Neural progenitor cell (in vitro differentiated cells): Measurements from ENCODE around the gene GRHL1. TPM values are rescaled to one million over a fixed set of nuclear protein-coding genes. Genes with fewer than 3 reads are reported as not detected.

Experiments
- DNase-seq: peaks from one replicate; pipeline ENCODE4 v3.0.0-alpha.2; 2016; ENCODE audit warnings: low spot score
- H2AFZ ChIP-seq: fragments of 200-600 bp; sonication (generic); replicated peaks from 2 replicates; pipeline ENCODE4 v1.6.1; 2016; ENCODE audit warnings: antibody characterized with exemption
- H3F3A ChIP-seq: fragments of 200-600 bp; sonication (generic); 2 replicates; pipeline ENCODE4 v1.6.1; 2016; ENCODE audit warnings: antibody characterized with exemption, low read depth
- H3K27ac ChIP-seq: fragments of 200-600 bp; sonication (generic); 2 replicates; pipeline ENCODE4 v1.5.1; 2016; ENCODE audit warnings: mild to moderate bottlenecking
- H3K27me3 ChIP-seq: fragments of 200-600 bp; sonication (generic); 2 replicates; pipeline ENCODE4 v1.6.1; 2016; ENCODE audit warnings: mild to moderate bottlenecking, moderate library complexity
- H3K36me3 ChIP-seq: fragments of 200-600 bp; sonication (generic); 2 replicates; pipeline ENCODE4 v1.5.1; 2016
- H3K4me1 ChIP-seq: fragments of 200-600 bp; sonication (generic); 2 replicates; pipeline ENCODE4 v1.6.1; 2016; ENCODE audit warnings: mixed run types
- H3K4me2 ChIP-seq: fragments of 200-600 bp; sonication (generic); 2 replicates; pipeline ENCODE4 v1.6.1; 2016
- H3K4me3 ChIP-seq: fragments of 200-600 bp; sonication (generic); 2 replicates; pipeline ENCODE4 v1.5.1; 2016
- H3K79me2 ChIP-seq: fragments of 200-600 bp; sonication (generic); 2 replicates; pipeline ENCODE4 v1.6.1; 2016; ENCODE audit warnings: low read depth
- H3K9ac ChIP-seq: fragments of 200-600 bp; sonication (generic); 2 replicates; pipeline ENCODE4 v1.6.1; 2016
- H3K9me3 ChIP-seq: fragments of 200-600 bp; sonication (generic); 2 replicates; pipeline ENCODE4 v1.5.1; 2016; ENCODE audit warnings: low read depth
- H4K20me1 ChIP-seq: fragments of 200-600 bp; sonication (generic); 2 replicates; pipeline ENCODE4 v1.6.1; 2016; ENCODE audit warnings: low read depth
- H3K27ac Mint-ChIP-seq: 3 replicates; pipeline ENCODE4 v1.8.0; 2021; ENCODE audit warnings: mixed read lengths
- H3K27me3 Mint-ChIP-seq: 2 replicates; pipeline ENCODE4 v1.8.0; 2022; ENCODE audit warnings: low read depth, mild to moderate bottlenecking, inconsistent platforms, moderate library complexity, mixed read lengths; ENCODE audit not compliant: insufficient read depth
- H3K36me3 Mint-ChIP-seq: 3 replicates; pipeline ENCODE4 v1.8.0; 2021; ENCODE audit warnings: mixed read lengths
- H3K4me1 Mint-ChIP-seq: 3 replicates; pipeline ENCODE4 v1.8.0; 2021; ENCODE audit warnings: mixed read lengths
- H3K4me3 Mint-ChIP-seq: 3 replicates; pipeline ENCODE4 v1.8.0; 2021; ENCODE audit warnings: mild to moderate bottlenecking, moderate library complexity, mixed read lengths
- H3K9me3 Mint-ChIP-seq: 3 replicates; pipeline ENCODE4 v1.8.0; 2020; ENCODE audit warnings: mixed read lengths
- EZH2 ChIP-seq: fragments of 200-600 bp; sonication (generic); IDR thresholded peaks from 2 replicates; pipeline ENCODE4 v1.6.1; 2017; ENCODE audit warnings: antibody characterized with exemption, mild to moderate bottlenecking, moderate library complexity
- EZH2phosphoT487 ChIP-seq: fragments of 200-600 bp; sonication (generic); IDR thresholded peaks from 2 replicates; pipeline ENCODE4 v1.6.1; 2017; ENCODE audit warnings: antibody characterized with exemption
- total RNA-seq: library from RNA; depleted of rRNA; stranded (reverse); fragments of >200 nt; gene quantifications from 2 replicates; pipeline ENCODE4 v1.2.3, GENCODE V29; 2015; ENCODE audit warnings: low replicate concordance
- TF ChIP-seq, protein P1 (sequence below): fragments of 200-600 bp; sonication (generic); IDR thresholded peaks from 2 replicates; pipeline ENCODE4 v1.5.1; 2017; ENCODE audit warnings: antibody characterized with exemption, mild to moderate bottlenecking

Gene GRHL1
- total RNA-seq, 1 donor from 2014 or later: 5.8 TPM

DNA sequence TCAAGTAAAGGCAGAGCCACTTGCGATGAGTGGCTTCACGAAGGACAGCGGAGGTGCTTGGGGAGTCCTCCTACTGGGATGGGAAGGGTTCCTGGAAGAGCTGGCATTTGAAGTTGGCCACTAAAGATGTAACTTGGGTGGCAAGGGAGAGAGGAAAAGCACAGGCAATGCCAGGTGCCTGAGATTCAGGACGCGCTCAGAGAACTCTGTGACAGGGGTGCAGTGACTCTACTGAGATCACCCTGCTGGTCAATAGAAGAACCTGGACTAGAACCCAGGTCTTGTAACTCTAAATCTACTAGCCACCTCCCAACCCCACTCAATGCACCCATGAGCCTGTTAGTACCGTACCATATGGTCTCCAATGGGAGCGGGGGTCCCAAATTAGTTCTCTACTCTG lies 5.4 kb upstream of the GRHL1 start:
- Histone ChIP-seq H3K36me3 (no peaks in the 10 kb centered on the region), H3K27me3 (peaks cover 34% of the 10 kb centered on the region), H3F3A (peaks cover 8% of the 10 kb centered on the region), H3K4me1 (no peaks in the 10 kb centered on the region), H3K9ac (no peak overlapping the region), H3K9me3 (no peaks in the 10 kb centered on the region), H3K4me2 (no peak overlapping the region), H3K27ac (no peak overlapping the region), H3K79me2 (no peaks in the 10 kb centered on the region), H2AFZ (no peak overlapping the region), H3K4me3 (no peak overlapping the region), H4K20me1 (no peaks in the 10 kb centered on the region)
- TF ChIP-seq, protein P1, sequence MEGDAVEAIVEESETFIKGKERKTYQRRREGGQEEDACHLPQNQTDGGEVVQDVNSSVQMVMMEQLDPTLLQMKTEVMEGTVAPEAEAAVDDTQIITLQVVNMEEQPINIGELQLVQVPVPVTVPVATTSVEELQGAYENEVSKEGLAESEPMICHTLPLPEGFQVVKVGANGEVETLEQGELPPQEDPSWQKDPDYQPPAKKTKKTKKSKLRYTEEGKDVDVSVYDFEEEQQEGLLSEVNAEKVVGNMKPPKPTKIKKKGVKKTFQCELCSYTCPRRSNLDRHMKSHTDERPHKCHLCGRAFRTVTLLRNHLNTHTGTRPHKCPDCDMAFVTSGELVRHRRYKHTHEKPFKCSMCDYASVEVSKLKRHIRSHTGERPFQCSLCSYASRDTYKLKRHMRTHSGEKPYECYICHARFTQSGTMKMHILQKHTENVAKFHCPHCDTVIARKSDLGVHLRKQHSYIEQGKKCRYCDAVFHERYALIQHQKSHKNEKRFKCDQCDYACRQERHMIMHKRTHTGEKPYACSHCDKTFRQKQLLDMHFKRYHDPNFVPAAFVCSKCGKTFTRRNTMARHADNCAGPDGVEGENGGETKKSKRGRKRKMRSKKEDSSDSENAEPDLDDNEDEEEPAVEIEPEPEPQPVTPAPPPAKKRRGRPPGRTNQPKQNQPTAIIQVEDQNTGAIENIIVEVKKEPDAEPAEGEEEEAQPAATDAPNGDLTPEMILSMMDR: no peak
- TF ChIP-seq EZH2 (no peak), EZH2phosphoT487 (no peak)
- no peaks in the 10 kb centered on the region for H3K36me3 Mint-ChIP-seq
- H3K4me1 Mint-ChIP-seq: peaks cover 6% of the 10 kb centered on the region
- DNase-seq: no peak
- H3K27me3 Mint-ChIP-seq: peaks cover 28% of the 10 kb centered on the region
- no peak overlapping the region for H3K27ac Mint-ChIP-seq
- no peak overlapping the region for H3K4me3 Mint-ChIP-seq
- H3K9me3 Mint-ChIP-seq: no peaks in the 10 kb centered on the region

DNA sequence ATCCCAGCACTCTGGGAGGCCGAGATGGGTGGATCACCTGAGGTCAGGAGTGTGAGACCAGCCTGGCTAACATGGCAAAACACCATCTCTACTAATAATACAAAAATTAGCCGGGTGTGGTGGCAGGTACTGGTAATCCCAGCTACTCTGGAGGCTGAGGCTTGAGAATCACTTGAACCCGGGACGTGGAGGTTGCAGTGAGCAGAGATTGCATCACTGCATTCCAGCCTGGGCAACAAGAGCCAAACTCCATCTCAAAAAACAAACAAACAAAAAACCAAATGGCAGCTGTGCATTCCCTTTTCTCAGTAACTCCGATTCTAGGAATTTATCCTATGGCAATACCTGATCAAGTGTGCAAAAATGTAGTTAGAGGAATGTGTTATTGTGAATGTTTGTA lies 4.7 kb upstream of the GRHL1 start:
- H3K27ac Mint-ChIP-seq: no peak overlapping the region
- H3K4me1 Mint-ChIP-seq: peaks cover 3% of the 10 kb centered on the region
- H3K9ac ChIP-seq: no peak overlapping the region
- no peaks in the 10 kb centered on the region for H3K4me1 ChIP-seq
- no peaks in the 10 kb centered on the region for H3K36me3 Mint-ChIP-seq
- H3K4me3 ChIP-seq: no peak overlapping the region
- peaks cover 28% of the 10 kb centered on the region for H3K27me3 Mint-ChIP-seq
- H3K36me3 ChIP-seq: no peaks in the 10 kb centered on the region
- peaks cover 8% of the 10 kb centered on the region for H3F3A ChIP-seq
- H3K4me3 Mint-ChIP-seq: no peak overlapping the region
- H4K20me1 ChIP-seq: no peaks in the 10 kb centered on the region
- no peaks in the 10 kb centered on the region for H3K9me3 ChIP-seq
- no peak overlapping the region for H3K4me2 ChIP-seq
- H3K79me2 ChIP-seq: no peaks in the 10 kb centered on the region
- no peak overlapping the region for H3K27ac ChIP-seq
- TF ChIP-seq EZH2phosphoT487: no peak
- no peak for TF ChIP-seq EZH2
- TF ChIP-seq, protein P1: no peak
- peaks cover 38% of the 10 kb centered on the region for H3K27me3 ChIP-seq
- H2AFZ ChIP-seq: no peak overlapping the region
- no peak for DNase-seq
- no peaks in the 10 kb centered on the region for H3K9me3 Mint-ChIP-seq

DNA sequence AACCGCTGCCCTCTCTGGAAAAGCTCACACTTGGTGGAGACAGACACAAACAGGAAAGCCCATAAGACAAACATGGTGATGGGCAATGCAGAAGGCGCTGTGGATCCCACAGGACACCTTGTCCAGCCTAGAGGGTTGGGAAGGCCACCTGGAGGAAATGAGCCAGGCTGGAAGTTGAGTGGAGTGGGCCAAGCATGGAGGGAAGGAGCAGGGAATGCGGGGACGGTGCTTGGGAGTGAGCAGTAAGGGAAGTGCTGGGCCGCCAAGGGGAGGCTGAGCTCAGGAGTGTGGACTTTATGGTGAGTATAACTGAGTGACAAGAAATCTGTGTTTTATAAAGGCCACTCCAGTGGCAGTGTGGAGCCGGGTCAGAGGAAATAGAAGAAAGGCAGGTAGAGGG lies 2.8 kb upstream of the GRHL1 start:
- DNase-seq: no peak
- Histone ChIP-seq H3K9ac (no peak overlapping the region), H3K4me1 (peaks cover 5% of the 10 kb centered on the region), H3K9me3 (no peaks in the 10 kb centered on the region), H3F3A (peaks cover 8% of the 10 kb centered on the region), H3K36me3 (no peaks in the 10 kb centered on the region), H3K27me3 (peaks cover 57% of the 10 kb centered on the region), H3K4me2 (no peak overlapping the region), H3K4me3 (no peak overlapping the region), H3K79me2 (no peaks in the 10 kb centered on the region), H2AFZ (no peak overlapping the region), H4K20me1 (peaks cover 7% of the 10 kb centered on the region), H3K27ac (no peak overlapping the region)
- TF ChIP-seq EZH2phosphoT487 (no peak), EZH2 (no peak)
- TF ChIP-seq, protein P1: no peak
- Mint-ChIP-seq H3K36me3 (no peaks in the 10 kb centered on the region), H3K27me3 (peaks cover 35% of the 10 kb centered on the region), H3K9me3 (no peaks in the 10 kb centered on the region), H3K4me3 (peak overlapping the region; percentile 30), H3K4me1 (peaks cover 3% of the 10 kb centered on the region), H3K27ac (no peak overlapping the region)
